Measurements from ENCODE around the gene KISS1. TPM values are rescaled to one million over a fixed set of nuclear protein-coding genes. Genes with fewer than 3 reads are reported as not detected.

KISS1 gene
- total and polyA plus RNA-seq, 2 of the 4 experiments (the other 2 are of a cell fraction): 11.7 to 27.3 TPM

- no peak for TF ChIP-seq CEBPB (IDR thresholded peaks at IDR 0.05; ENCODE audit: low read depth, low read length)
- no peak for TF ChIP-seq RAD21 (IDR thresholded peaks at IDR 0.05; ENCODE audit: low read length)
These were observed 48.6 kb downstream of the KISS1 start (continued) for GRCh38 chr1:204147406-204148383.

- CTCF ChIA-PET: no interaction called here
- POLR2A ChIA-PET (ENCODE audit: unreplicated experiment): no interaction called here
- no peak overlapping the region for H3K4ac ChIP-seq (ENCODE audit: low read depth, low read length)
- no peak for DNase-seq
- H2BK120ac ChIP-seq (ENCODE audit: low read depth, low read length): no peak overlapping the region
- no peak overlapping the region for H2BK20ac ChIP-seq (ENCODE audit: low read depth, low read length)
- no peak overlapping the region for H2AFZ ChIP-seq (replicated peaks; ENCODE audit: low read length, poor library complexity)
- no peak overlapping the region for H3K23ac ChIP-seq (ENCODE audit: low read depth, low read length)
- no peak overlapping the region for H2AK9ac ChIP-seq (replicated peaks; ENCODE audit: low read depth, low read length, poor library complexity)
- H3K4me3 ChIP-seq (ENCODE audit: insufficient read depth, low read depth, low read length): no peak overlapping the region
- H3K18ac ChIP-seq (ENCODE audit: low read depth, low read length): no peak overlapping the region
- H2AK5ac ChIP-seq (ENCODE audit: low read depth, low read length): no peak overlapping the region
- no peak overlapping the region for H3K14ac ChIP-seq (replicated peaks; ENCODE audit: low read depth, low read length)
- no peaks in the 10 kb centered on the region for H3K9me1 ChIP-seq (ENCODE audit: insufficient read depth, low read length)
- H2BK5ac ChIP-seq (ENCODE audit: low read depth, low read length, poor library complexity, severe bottlenecking): no peak overlapping the region
- no TSS peak for BruUV-seq (replicated peaks)
- no peak overlapping the region for H3K27ac ChIP-seq (ENCODE audit: insufficient read depth, low read length)
- H3K9me3 ChIP-seq (ENCODE audit: control insufficient read depth, insufficient read depth, low read length): no peaks in the 10 kb centered on the region
- no peak overlapping the region for H4K8ac ChIP-seq (ENCODE audit: low read depth in 2 of 2, low read length in 2 of 2)
- no peak for ATAC-seq (ENCODE audit: low read depth)
- dilution Hi-C loops (cut with HindIII; ENCODE audit: low sequenced_read_pairs, unreplicated experiment): loop anchor here (25.0 kb wide), 1 partner anchor 285 kb away; the partner anchor contains the start of gene SNRPE
- H4K91ac ChIP-seq (ENCODE audit: insufficient read depth, low read depth, low read length): no peak overlapping the region
- intact Hi-C loops (cut with micrococcal nuclease): no loop called here
- no peak overlapping the region for H3K4me2 ChIP-seq (ENCODE audit: low read depth, low read length)
- in situ Hi-C loops (cut with MboI; ENCODE audit: low sequenced_read_pairs): no loop called here
- no peak for TF ChIP-seq FOS (IDR thresholded peaks at IDR 0.05; ENCODE audit: low read depth, low read length)
- no peak for TF ChIP-seq ELK1 (IDR thresholded peaks at IDR 0.05; ENCODE audit: borderline replicate concordance, low read depth, low read length)
- TF ChIP-seq MAFK (IDR thresholded peaks at IDR 0.05; ENCODE audit: low read depth, low read length): no peak
- TF ChIP-seq MXI1 (IDR thresholded peaks at IDR 0.05; ENCODE audit: borderline replicate concordance, low read depth, low read length): no peak
- H3K4me1 ChIP-seq (ENCODE audit: control insufficient read depth, insufficient read depth, low read length): peaks cover 2% of the 10 kb centered on the region; the same call in 1 of the 2 replicates
- peaks cover 12% of the 10 kb centered on the region for H3K36me3 ChIP-seq (ENCODE audit: control insufficient read depth, insufficient read depth, low read length)
- no peak overlapping the region for H3K9ac ChIP-seq (ENCODE audit: low read depth, low read length)
- no CpG with 5 or more reads among the region's 7 CpGs for WGBS, 2 experiments (ENCODE audit: extremely low coverage in 2 of 2, insufficient read length in 1 of 2)
- no peaks in the 10 kb centered on the region for H4K20me1 ChIP-seq (ENCODE audit: insufficient read depth, low read length)
- H4K5ac ChIP-seq (ENCODE audit: low read depth, low read length): no peak overlapping the region
- H3K79me1 ChIP-seq (ENCODE audit: low read depth in 1 of 2, low read length in 2 of 2): peaks cover 0 to 3% of the 10 kb centered on the region in 2 experiments; a peak in 2 of 4 replicates
- H2BK15ac ChIP-seq (ENCODE audit: low read depth, low read length): no peak overlapping the region
- no peak overlapping the region for H3K56ac ChIP-seq (ENCODE audit: extremely low read depth, insufficient read depth, low read length)
- no peaks in the 10 kb centered on the region for H3K27me3 ChIP-seq (ENCODE audit: control insufficient read depth, insufficient read depth, low read length)
These were observed 49.3 kb downstream of the KISS1 start for GRCh38 chr1:204146965-204147364.

Data from IMR-90 (cell line).